Measurements from ENCODE around the gene FLT3.
"Not testable (repeated sequence)": the region's sequence is repeated elsewhere in the genome, so short reads cannot be mapped to it uniquely, and the experiment has no call there.

The FLT3 gene

DNA sequence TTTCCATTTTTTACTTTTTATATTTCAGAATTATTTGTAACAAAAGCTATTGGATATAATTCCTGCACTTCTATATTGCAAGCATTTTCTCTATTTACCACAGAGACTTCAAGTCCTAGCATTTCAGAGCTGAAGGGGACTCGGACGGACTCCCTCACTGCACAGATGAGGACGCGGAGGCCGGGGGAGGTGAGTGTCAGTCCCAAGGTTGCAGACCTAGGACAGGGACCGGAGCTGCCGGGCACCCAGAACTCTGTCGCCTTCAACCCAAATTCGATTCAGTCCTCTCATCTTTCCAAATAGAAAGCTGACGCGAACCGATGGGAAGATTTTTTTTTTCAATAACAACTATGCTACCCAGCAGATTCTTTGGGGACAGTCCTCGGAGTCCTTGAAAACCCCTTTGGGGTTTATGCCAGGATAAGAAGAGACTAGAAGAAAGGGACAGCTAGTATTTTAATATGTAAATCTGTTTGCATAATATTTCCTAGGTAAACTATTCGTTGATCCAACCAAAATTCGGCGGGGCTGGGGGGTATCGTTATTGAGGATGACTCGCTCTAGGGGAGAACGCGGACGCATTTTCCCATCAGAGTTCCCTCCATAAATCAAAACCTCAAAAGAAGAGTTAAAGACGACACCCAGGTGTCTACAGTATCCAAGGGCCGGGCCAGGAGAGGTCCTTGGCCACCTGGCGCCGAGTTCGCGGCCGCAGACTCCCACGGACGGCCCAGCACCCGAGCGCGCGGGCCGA, 803 bp downstream of the FLT3 start:
- DNase-seq: no peak

DNA sequence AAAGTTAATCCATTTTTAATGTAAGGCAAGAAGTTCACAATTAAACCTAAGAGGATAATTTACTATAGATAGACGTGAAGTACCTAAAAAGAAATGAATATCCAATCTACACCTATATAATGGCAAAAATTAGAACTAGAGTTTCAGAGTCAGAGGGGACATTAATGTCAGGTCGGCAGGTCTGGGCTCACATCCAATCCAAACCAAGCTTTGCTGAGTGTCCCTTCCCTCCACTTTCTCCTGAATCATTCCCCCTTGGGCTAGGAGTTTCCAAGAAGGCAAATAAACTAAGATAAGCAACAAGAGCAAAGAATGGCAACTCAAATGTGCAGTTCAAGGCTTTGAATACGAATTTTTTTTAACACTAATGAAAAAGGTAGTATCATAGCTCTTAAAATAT, 2.9 kb downstream of the FLT3 start:
- no peak for DNase-seq

DNA sequence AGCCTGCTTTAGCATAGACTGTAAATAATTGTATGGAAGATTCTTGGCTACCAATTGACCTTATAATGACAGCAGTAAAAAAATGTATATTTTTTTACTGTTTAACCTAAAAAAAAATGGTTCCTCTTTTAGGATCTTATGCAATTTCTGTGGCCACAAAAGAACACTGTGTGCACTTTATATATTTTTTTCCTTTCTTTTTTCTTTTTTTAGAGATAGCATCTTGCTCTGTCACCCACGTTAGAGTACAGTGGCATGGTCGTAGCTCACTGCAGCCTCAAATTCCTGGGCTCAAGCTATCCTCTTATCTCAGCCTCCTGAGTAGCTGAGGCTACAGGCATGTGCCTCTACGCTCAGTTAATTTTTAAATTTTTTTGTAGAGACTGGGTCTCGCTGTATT, 6.1 kb downstream of the FLT3 start:
- DNase-seq: no peak

DNA sequence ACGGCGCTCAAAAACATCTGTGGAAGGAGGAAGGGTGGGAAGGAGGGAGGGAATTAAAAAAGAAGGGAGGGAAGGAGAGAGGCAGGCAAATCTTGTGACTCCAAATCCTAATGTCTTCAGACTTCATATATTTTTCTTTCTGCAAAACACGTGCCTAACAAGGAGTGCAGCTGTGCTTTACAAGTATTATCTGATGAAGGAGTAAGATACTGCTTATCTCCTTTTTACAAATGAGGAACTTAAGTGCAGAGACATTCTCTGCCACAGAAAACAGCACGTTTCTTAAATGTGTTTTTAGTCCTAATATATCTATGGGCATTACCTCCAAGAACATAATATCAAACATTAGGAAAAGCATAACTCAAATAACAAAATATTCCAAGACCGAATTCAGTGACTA, 6.5 kb downstream of the FLT3 start:
- DNase-seq: no peak

DNA sequence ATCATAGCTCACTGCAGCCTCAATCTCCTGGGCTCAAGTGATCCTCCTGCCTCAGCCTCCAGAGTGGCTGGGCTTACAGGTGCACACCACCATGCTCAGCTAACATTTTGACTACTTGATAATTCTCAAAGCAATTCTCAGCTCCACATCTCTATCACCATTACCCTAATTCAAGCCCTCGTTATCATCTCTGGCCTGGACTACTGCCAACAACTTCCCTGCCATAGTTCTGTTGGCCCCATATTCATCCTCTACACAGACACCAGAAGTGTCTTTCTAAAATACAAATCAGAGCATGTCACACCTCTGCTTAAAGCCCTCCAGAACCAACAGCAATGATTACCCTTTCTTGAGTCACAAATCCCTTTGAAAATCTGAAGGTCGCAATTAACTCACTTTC, 7.9 kb downstream of the FLT3 start:
- DNase-seq: no peak

DNA sequence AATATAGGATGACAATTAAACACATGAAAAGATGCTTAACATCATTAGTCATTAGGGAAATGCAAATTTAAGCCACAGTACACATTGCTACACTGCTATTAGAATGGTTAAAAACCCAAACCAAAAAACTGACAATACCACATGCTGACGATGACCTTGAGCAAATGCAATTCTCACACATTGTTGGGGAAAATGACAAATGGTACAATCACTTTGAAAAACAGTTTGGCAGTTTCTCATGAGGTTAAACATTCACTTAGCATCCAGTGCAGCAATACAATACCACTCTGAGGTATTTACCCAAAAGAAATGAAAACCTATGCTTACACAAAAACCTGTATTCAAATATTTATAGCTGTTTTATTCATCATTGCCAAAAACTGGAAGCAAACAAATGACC, 11.3 kb downstream of the FLT3 start:
- no peak for DNase-seq

DNA sequence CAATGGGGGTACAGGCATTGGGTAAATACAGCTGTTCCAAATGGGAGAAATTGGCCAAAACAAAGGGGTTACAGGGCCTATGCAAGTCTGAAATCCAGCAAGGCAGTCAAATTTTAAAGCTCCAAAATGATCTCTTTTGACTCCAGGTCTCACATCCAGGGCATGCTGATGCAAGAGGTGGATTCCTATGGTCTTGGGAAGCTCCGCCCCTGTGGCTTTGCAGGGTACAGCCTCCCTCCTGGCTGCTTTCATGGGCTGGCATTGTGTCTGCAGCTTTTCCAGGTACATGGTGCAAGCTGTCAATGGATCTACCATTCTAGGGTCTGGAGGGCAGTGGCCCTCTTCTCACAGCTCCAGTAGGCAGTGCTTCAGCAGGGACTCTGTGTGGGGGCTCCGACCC, 22.6 kb downstream of the FLT3 start:
- DNase-seq: not testable (repeated sequence)

DNA sequence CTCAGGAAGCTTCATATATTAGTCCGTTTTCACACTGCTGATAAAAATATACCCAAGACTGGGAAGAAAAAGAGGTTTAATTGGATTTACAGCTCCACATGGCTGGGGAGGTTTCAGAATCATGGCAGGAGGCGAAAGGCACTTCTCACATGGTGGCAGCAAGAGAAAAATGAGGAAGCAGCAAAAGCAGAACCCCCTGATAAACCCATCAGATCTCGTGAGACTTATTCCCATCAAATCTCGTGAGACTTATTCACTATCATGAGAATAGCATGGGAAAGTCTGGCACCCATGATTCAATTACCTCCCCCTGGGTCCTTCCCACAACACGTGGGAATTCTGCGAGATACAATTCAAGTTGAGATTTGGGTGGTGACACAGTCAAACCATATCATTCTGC, 23.1 kb downstream of the FLT3 start:
- no peak for DNase-seq

DNA sequence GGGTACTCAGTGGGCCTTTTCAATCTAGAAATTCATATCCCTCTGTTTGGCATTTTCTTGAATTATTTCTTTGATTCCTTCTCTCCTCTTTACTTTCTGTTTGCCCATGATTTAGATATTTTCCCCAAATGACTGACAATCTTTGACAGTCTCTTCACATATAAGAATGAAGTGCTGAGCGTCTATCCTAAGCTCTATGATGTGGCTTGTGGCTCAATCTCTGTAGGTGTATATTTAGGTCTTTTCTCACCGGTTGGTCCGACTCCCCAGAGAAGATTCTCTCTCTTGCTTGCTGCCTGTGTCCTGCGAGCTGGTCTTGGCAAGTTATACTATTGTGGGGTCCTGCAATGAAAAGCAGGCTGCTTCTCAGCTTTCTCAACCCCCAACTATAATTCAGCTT, 29.0 kb downstream of the FLT3 start:
- DNase-seq: no peak

DNA sequence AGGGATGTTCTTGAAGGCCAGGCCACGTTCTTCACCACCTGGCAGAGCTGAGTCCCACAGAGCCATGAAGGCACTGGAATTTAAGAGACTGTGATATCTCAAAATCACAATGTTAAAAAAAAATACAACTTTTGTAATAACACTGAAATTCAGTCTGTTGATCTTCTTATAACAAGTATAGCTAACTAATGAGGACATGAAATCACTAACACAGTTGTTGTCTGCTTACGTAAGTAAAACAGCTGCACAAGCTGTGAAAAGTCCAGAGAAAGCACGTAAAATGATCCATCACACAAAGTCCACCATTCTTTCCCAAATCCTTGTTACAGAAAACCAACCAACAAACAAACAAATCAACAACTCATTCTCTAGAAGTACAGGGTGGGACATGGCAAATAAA, 32.9 kb downstream of the FLT3 start:
- no peak for DNase-seq

DNA sequence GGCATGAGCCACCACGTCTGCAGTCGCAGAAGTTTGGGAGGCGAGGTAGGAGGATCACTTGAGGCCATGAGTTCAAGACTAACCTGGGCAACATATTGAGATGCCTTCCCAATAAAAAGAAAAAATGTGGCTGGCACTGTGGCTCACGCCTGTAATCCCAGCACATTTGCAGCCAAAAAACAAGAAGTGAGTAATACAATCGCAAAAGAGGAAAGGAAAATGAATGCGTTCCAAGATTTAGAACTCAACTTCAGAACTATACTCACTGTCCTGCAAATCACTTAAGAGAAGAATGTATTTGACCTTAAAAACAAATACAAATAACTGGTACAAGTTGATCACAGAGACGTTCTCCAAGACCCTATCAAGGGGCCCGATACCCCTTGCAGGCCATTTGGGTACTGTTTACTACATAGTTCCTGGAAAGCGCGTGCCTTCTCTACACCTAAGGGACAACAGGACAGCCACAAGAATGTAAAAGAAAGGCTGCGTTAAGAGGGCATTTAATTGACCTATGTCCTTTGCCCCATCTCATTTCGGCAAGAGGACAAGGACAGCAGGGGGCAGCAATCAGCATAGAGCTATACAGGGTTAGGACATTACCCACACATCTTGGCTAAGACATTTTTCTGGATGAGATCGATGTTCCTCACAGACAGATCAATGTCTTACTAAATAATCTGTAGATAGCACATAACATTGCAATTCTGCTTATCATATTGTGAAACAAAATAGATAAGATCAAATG, 41.3 kb downstream of the FLT3 start:
- DNase-seq: peak; percentile 16

DNA sequence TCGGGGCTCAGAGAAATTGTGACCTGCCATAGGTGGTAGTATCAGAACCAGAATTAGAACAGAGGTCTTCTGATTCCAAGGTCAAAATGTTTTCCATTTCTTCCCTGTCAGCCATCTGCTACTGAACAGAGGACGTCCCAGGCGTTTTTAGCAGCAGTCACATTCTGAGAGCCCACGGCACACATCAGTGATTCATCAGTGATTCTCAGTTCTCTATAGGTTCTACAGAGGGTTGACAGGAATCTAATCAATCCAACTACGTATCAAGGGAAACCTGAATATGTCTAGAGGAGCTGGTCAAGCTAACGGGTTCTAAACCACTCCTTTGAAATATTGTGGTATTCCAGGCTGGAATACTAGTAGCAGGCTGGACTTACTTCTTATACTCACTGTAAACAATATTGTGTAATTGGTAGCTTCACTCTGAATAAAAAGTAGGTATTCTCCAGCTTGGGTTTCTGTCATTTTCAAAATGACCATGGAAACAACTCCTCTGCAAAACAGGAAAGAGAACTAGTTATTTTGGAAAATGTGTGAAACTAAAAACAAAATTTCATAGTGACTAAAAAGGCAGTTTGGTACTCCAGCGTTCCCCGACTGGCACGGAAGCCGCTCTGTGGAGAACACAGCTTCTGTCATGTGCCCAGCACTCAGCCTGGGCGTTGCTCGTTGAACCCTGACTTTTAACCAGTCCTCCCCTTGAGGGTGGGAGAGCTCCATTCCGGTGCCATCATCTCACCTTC, 43.2 kb downstream of the FLT3 start:
- no peak for DNase-seq

DNA sequence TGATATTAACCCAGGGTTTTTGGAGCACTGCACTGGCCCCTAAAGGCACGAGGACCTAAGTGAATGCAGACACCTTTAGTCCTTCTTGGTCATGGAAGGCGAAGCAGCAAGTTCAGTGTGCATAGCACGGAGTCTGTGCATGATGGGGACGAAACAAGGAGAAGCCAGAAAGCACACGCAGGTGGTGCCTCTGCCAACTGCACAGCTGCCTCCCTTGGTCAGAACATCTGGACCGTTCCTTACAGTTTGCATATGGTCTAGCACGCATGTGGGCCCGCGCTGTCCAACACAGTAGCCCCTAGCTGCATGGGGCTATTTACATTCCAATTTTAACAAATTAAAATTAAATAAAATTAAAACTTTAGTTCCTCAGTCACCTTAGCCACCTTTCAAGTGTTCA, 44.0 kb downstream of the FLT3 start:
- no peak for DNase-seq

DNA sequence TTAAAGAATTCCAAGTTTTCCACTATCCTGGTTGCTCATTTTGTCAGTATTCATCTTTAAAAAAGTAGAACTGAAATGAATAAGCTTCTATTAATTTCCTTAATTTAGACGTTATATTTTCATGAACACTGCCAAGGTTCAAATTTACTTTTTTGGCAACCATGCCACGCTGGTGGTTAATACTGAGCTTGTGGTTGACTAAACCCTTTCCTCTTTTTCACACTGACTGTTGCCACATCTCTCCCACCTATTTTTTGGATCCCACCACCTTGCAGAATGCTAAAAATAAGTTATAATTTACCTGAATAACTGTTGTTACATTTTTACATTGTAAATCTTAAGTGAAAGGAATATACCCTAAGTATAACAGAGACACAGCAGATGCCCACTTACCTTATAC, 45.0 kb downstream of the FLT3 start:
- no peak for DNase-seq

DNA sequence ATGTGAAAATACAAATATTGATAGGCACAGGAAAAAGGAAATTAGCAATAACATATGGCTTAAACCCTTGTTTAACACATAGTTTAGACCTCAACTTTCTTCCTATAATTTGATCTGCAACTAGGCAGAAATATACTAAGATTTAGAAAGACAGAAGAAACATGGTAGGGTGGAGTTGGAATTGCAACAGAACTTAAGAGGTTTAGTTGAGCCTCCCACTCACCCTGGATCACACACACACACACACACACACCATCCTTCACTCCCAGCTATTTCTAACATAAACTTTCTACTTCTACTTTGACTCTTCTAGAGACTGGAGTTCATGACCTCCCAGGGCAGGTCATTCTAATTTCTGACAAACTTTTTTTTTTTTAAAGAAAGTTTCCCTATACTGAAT, 47.4 kb downstream of the FLT3 start:
- no peak for DNase-seq

DNA sequence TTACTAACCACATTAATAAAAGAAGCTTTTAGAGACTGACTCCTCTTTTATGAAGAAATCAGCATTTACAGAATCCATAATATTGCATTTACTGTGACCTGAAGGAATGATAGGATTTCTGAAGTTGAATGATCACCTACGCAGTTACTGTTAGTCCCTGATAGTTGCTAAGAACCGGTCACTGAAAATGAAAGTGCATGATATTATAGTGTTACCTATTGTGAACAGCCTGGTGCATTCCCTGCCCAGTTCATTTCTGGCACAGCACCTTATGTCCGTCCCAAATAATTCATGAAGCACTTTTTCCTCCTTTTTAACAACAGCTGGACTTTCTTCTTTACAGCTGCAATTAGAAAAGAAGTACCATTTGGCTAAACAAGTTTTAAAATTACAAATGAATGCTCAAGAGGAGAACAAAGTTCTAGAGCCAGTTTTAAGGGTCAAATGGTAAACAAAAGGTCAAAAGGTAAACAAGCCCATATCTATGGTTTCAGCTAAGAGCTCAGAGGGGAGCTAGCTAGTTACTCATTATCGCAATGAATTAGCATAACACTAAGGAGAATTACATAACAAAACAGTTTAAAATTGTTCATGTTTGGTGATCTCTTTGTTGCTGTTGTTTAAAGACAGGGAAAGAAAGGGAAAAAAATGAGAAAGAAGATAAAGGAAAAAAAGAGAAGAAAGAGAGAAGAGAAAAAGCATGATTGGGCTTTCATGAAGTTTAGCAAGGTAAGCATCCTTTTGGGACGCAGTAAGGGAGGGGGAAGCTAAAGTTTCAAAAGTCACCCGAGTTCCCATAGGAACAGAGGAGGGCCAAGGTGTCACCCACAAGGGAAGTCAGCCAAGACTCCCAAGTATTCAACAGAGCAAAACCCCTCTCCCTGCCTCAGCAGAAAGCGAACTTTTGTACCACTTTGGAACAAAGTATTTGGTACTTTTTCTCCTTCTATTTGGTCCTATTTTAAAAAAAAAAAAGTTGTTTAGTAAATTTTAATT, 50.2 kb downstream of the FLT3 start:
- DNase-seq: no peak

DNA sequence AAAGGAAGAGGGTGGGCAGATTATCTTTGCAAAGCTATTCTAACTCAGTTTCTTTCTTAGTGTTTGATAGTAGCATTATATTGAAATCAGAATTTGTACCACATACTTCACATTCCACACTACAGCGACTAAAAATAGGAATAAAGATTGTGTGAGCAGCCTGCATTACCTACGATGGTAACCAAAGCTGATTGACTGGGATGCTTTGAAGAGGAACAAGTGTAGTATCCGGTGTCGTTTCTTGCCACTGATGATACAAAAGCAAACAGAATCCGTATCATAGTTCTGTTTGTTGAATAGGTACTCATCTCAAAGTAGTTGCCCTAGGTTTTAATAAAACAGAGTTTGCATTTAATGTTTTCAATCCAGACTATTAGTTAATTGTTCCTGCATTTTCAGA, 51.2 kb downstream of the FLT3 start:
- DNase-seq: peak; percentile 54

DNA sequence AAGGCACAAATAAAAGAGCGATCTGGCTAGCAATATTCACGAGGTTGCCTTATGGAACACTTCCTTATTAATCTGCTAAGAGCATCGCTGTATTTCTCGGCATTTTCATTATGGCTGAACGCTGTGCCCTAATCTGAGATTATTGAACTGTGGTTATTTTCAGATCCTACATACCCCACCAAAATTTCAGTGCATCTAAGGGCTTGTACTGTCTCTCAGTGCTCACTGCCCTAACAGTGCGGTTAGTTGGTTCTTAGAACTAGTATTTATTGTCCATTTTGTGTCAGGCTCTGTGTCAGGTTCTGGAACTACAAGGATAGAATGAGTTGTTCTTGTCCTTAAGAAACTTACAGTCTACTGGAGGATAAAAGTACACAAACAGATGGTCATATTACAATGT, 51.6 kb downstream of the FLT3 start:
- no peak for DNase-seq

DNA sequence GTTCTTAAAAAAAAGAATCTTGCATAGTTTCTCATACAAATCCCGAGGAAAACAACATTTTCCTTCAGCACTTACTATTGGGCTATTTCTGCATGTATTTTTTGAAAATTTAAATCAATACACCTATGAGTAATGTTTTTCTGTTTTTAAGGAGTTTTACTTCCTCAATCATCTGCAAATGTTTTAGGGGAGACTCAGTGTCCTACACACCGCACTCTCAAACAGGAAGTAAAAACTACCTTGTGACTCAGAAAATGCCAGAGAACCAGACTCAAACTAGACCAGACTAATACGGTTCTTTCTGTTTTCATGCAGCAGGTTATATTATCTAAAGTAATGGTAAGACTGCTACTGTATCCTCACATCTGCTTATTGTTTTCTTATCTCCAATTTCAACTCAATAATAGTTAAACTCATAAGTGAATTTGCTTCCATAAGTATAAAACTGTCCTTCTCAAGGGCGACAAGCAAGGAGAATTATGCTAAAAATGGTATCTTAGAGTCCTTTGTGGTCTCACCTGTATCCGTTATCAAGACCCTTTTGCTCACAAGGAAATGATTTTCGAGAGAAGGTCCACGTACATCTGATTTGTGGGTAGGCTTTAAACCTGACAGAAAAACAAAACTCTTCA, 52.5 kb downstream of the FLT3 start:
- no peak for DNase-seq

DNA sequence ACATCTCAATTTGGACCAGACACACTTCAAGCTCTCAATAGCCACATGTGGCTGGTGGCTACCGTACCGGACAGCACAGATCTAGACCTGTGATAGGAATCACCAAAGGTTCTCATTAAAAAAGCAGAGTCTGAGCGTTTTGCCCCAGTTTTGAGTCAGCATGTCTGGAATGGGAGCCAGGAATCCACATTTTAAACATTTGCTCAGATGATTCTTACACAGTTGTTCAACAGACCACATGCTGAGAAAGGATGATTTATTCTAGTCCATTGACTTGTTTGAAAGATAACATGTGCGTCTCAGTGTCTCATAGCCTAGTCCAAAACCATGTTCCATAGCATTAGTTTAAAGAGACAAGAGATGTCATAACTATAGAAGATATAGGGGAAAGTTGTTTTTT, 53.4 kb downstream of the FLT3 start:
- DNase-seq: no peak

DNA sequence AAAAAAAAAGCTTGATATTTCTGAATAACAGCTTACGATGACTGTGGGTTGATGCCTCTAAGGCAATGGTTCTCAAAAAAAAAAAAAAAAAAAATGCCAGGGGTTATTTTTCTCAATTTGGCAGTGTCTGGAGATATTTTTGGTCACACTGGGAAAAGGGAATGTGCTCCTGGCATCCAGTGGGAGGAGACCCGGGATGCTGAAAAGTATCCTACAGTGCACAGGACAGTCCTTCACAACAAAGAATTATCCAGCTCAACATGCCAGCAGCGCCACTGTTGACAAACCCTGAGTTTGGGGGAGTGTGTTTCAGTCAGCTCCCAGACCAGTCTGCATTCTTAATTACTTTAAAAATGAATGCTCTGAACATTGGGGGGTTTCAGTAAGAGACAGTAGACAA, 54.5 kb downstream of the FLT3 start:
- DNase-seq: no peak

DNA sequence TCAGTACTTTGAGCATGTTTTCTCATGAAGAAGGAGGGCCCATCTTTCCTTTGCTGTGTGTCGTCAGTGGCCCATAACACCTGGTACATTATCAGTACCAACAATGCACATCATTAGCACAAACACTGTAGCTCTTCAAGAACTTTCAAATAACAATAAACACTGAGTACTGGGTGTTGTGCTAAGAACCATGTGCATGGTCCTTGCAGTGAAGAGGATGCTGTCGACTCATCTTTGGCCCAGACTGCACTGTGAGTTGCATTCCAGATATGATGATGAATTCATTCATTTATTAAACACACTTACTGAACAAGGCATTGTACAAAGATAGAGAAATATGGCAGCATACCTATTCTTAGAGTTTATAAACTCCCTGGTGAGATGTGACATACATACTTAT, 55.8 kb downstream of the FLT3 start:
- no peak for DNase-seq

Data from NCI-H526 treated with DMSO at 0.1 percent for 48 hours (cell line).